ENCODE results near the gene ZNF804A. TPM values are rescaled to one million over a fixed set of nuclear protein-coding genes. Genes with fewer than 3 reads are reported as not detected.

The ZNF804A gene
- total RNA-seq, 1 donor: 10.8 TPM

GRCh38 chr2:184599054-184599871, 934 bp downstream of the ZNF804A start:
- DNase-seq (ENCODE audit: low read depth): peak; percentile 8
- H3K4me3 ChIP-seq (ENCODE audit: low read depth, low read length): peak overlapping the region; percentile 59
- TF ChIP-seq, protein P1, sequence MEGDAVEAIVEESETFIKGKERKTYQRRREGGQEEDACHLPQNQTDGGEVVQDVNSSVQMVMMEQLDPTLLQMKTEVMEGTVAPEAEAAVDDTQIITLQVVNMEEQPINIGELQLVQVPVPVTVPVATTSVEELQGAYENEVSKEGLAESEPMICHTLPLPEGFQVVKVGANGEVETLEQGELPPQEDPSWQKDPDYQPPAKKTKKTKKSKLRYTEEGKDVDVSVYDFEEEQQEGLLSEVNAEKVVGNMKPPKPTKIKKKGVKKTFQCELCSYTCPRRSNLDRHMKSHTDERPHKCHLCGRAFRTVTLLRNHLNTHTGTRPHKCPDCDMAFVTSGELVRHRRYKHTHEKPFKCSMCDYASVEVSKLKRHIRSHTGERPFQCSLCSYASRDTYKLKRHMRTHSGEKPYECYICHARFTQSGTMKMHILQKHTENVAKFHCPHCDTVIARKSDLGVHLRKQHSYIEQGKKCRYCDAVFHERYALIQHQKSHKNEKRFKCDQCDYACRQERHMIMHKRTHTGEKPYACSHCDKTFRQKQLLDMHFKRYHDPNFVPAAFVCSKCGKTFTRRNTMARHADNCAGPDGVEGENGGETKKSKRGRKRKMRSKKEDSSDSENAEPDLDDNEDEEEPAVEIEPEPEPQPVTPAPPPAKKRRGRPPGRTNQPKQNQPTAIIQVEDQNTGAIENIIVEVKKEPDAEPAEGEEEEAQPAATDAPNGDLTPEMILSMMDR (IDR thresholded peaks at IDR 0.05; ENCODE audit: insufficient read depth, low read depth, low read length): no peak

DNA sequence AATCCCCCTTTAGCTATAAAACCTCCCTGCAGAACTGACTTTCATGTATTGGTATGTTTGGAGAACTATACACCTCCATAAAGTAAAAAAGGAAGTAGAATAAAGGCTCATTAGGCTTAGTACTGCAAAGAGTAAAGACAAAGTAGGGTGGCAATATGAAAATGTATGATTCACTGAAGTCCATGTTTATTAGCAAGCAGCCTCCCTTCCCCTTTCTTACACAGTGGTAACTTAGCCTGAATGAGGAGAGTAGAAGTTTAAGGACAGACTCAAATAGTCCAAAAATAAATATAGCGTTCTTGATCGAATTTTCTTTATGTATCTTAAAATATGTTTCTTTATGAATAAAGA, 1.5 kb downstream of the ZNF804A start:
- peak overlapping the region; percentile 21 for H3K4me3 ChIP-seq (ENCODE audit: low read depth, low read length)
- TF ChIP-seq, protein P1 (IDR thresholded peaks at IDR 0.05; ENCODE audit: insufficient read depth, low read depth, low read length): no peak
- peak; percentile 4 for DNase-seq (ENCODE audit: low read depth)

DNA sequence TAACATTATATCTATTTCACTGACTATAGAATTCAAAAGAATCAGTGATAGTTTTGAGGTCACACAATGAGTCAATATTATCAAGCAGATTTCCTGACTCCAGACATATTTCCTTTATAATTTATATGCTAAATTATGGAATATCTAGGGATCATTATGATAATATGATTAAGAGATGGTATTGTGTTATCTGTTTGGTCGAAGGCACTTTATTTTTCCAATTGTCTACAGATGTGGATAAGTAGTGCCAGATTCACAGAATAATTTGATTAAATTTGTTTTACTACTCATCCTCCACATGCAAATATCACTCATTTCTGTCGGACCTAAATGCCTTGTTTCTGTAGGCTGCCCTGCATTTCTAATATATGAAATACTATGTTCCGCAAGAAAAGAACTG, 4.4 kb downstream of the ZNF804A start:
- TF ChIP-seq, protein P1 (IDR thresholded peaks at IDR 0.05; ENCODE audit: insufficient read depth, low read depth, low read length): no peak
- no peak overlapping the region for H3K4me3 ChIP-seq (ENCODE audit: low read depth, low read length)
- DNase-seq (ENCODE audit: low read depth): no peak

DNA sequence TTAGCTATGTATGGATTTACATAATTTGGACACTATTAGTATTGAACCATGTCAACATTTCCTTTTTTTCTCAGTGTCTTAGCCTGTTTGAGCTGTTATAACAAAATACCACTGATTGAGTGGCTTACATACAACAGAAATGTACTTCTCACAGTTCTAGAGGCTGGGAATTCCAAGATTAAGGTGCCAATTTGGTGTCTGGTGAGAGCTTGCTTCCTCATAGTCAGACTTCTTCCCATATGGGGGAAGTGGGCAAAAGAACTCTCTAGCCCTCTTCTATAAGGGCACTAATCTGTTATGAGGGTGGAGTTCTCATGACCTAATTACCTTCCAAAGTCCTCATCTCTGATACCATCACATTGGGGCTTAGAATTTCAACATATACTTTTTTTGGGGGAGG, 12.6 kb downstream of the ZNF804A start:
- H3K4me3 ChIP-seq (ENCODE audit: low read depth, low read length): no peak overlapping the region
- DNase-seq (ENCODE audit: low read depth): no peak
- TF ChIP-seq, protein P1 (IDR thresholded peaks at IDR 0.05; ENCODE audit: insufficient read depth, low read depth, low read length): no peak

- peak; percentile 25 for DNase-seq (ENCODE audit: low read depth)
- TF ChIP-seq, protein P1 (IDR thresholded peaks at IDR 0.05; ENCODE audit: insufficient read depth, low read depth, low read length): peak; percentile 24
- H3K4me3 ChIP-seq (ENCODE audit: low read depth, low read length): no peak overlapping the region
Observed at GRCh38 chr2:184611361-184612085, 13.2 kb downstream of the ZNF804A start.

- TF ChIP-seq, protein P1 (IDR thresholded peaks at IDR 0.05; ENCODE audit: insufficient read depth, low read depth, low read length): no peak
- H3K4me3 ChIP-seq (ENCODE audit: low read depth, low read length): no peak overlapping the region
- no peak for DNase-seq (ENCODE audit: low read depth)
Observed at GRCh38 chr2:184620367-184620766, 22.0 kb downstream of the ZNF804A start.

All from fibroblast of villous mesenchyme (primary cell).